ENCODE results near the gene MOSMO.

The MOSMO gene

GRCh38 chr16:22007159-22007508 lies 777 bp upstream of the MOSMO start:
- Histone ChIP-seq H3K4me2 (ENCODE audit: low read length) (peak overlapping the region; percentile 80), H3K79me2 (ENCODE audit: control insufficient read depth, low read length) (peaks cover 35% of the 10 kb centered on the region), H3K27me3 (ENCODE audit: control insufficient read depth, low read length) (no peaks in the 10 kb centered on the region), H3K9me3 (ENCODE audit: control insufficient read depth, insufficient read depth, low read length) (no peaks in the 10 kb centered on the region), H3K4me1 (ENCODE audit: control insufficient read depth, low read length) (peaks cover 19% of the 10 kb centered on the region), H3K36me3 (ENCODE audit: control insufficient read depth, low read length) (no peaks in the 10 kb centered on the region), H3K4me3 (ENCODE audit: low read length) (peak overlapping the region; percentile 95), H3K9me2 (replicated peaks; ENCODE audit: control insufficient read depth, low read length) (no peaks in the 10 kb centered on the region), H3F3A (ENCODE audit: control insufficient read depth, insufficient read depth) (0 out of 2 replicates have a peak, but pooled peaks cover 3% of the 10 kb centered on the region), H3K27ac (ENCODE audit: low read depth, low read length) (no peak overlapping the region), H4K20me1 (ENCODE audit: control insufficient read depth, insufficient read depth, low read depth, low read length) (no peaks in the 10 kb centered on the region)
- no peak for TF ChIP-seq EZH2phosphoT487 (IDR thresholded peaks at IDR 0.05; ENCODE audit: borderline replicate concordance, low read length)
- TF ChIP-seq, protein P1, sequence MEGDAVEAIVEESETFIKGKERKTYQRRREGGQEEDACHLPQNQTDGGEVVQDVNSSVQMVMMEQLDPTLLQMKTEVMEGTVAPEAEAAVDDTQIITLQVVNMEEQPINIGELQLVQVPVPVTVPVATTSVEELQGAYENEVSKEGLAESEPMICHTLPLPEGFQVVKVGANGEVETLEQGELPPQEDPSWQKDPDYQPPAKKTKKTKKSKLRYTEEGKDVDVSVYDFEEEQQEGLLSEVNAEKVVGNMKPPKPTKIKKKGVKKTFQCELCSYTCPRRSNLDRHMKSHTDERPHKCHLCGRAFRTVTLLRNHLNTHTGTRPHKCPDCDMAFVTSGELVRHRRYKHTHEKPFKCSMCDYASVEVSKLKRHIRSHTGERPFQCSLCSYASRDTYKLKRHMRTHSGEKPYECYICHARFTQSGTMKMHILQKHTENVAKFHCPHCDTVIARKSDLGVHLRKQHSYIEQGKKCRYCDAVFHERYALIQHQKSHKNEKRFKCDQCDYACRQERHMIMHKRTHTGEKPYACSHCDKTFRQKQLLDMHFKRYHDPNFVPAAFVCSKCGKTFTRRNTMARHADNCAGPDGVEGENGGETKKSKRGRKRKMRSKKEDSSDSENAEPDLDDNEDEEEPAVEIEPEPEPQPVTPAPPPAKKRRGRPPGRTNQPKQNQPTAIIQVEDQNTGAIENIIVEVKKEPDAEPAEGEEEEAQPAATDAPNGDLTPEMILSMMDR (IDR thresholded peaks at IDR 0.05; ENCODE audit: low read depth, low read length, poor library complexity, severe bottlenecking), result no peak

DNA sequence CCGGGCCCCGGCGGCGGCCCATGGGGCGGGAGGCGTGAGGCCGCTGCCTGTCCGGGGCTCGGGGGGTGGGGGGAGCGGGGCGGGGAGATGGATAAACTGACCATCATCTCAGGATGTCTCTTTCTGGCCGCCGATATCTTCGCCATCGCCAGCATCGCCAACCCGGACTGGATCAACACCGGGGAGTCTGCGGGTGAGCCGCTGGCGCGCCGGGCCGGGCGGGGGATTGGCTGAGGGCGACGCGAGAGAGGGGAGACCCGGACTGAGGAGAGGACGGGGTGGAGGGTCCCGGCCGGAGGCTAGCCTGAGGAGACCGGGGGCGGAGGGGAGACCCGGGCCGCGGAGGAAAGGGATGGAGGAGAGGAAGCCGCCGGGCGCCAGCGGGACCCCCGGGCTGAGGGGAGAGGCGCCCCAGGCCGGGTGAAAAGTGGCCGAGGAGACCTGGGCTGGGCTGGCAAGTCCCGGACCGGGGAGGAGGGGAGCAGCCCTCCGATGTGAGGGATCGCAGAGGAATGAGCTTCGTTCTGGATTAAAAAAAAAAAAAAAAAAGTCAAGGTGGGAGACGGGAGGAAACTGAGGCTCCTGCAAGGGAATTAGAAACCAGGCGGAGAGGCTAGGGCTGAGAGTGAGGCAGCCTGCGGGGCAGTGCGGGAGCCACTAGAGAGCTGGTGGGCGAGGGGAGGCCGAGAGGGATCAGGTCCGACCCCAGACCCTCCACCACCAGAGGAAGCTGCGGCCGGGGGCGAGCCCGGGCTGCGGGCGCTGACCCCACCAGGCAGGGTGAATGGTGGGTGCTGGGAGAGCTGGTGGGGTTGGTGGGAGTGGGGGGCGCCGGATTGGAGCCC lies 526 bp downstream of the MOSMO start:
- H3K4me3 ChIP-seq (ENCODE audit: low read length), result peak overlapping the region; percentile 89
- H4K20me1 ChIP-seq (ENCODE audit: control insufficient read depth, insufficient read depth, low read depth, low read length), result no peaks in the 10 kb centered on the region
- H3K9me3 ChIP-seq (ENCODE audit: control insufficient read depth, insufficient read depth, low read length), result no peaks in the 10 kb centered on the region
- H3K4me1 ChIP-seq (ENCODE audit: control insufficient read depth, low read length), result peaks cover 19% of the 10 kb centered on the region
- no peaks in the 10 kb centered on the region for H3K9me2 ChIP-seq (replicated peaks; ENCODE audit: control insufficient read depth, low read length)
- peak overlapping the region; percentile 78 for H3K4me2 ChIP-seq (ENCODE audit: low read length)
- H3K79me2 ChIP-seq (ENCODE audit: control insufficient read depth, low read length), result peaks cover 44% of the 10 kb centered on the region
- H3K27me3 ChIP-seq (ENCODE audit: control insufficient read depth, low read length), result no peaks in the 10 kb centered on the region
- no peaks in the 10 kb centered on the region for H3K36me3 ChIP-seq (ENCODE audit: control insufficient read depth, low read length)
- no peak overlapping the region for H3K27ac ChIP-seq (ENCODE audit: low read depth, low read length)
- 0 out of 2 replicates have a peak, but pooled peaks cover 3% of the 10 kb centered on the region for H3F3A ChIP-seq (ENCODE audit: control insufficient read depth, insufficient read depth)
- no peak for TF ChIP-seq EZH2phosphoT487 (IDR thresholded peaks at IDR 0.05; ENCODE audit: borderline replicate concordance, low read length)
- TF ChIP-seq, protein P1 (IDR thresholded peaks at IDR 0.05; ENCODE audit: low read depth, low read length, poor library complexity, severe bottlenecking), result no peak

- Histone ChIP-seq H3K4me1 (ENCODE audit: control insufficient read depth, low read length) (peaks cover 25% of the 10 kb centered on the region), H3K4me3 (ENCODE audit: low read length) (no peak overlapping the region), H4K20me1 (ENCODE audit: control insufficient read depth, insufficient read depth, low read depth, low read length) (0 out of 2 replicates have a peak, but pooled peaks cover under 1% of the 10 kb centered on the region), H3F3A (ENCODE audit: control insufficient read depth, insufficient read depth) (0 out of 2 replicates have a peak, but pooled peaks cover 3% of the 10 kb centered on the region), H3K27me3 (ENCODE audit: control insufficient read depth, low read length) (no peaks in the 10 kb centered on the region), H3K4me2 (ENCODE audit: low read length) (no peak overlapping the region), H3K27ac (ENCODE audit: low read depth, low read length) (no peak overlapping the region), H3K79me2 (ENCODE audit: control insufficient read depth, low read length) (peaks cover 65% of the 10 kb centered on the region), H3K9me2 (replicated peaks; ENCODE audit: control insufficient read depth, low read length) (no peaks in the 10 kb centered on the region), H3K9me3 (ENCODE audit: control insufficient read depth, insufficient read depth, low read length) (no peaks in the 10 kb centered on the region), H3K36me3 (ENCODE audit: control insufficient read depth, low read length) (no peaks in the 10 kb centered on the region)
- TF ChIP-seq EZH2phosphoT487 (IDR thresholded peaks at IDR 0.05; ENCODE audit: borderline replicate concordance, low read length), result no peak
- TF ChIP-seq, protein P1 (IDR thresholded peaks at IDR 0.05; ENCODE audit: low read depth, low read length, poor library complexity, severe bottlenecking), result no peak
Observed at GRCh38 chr16:22010902-22011301, 3.0 kb downstream of the MOSMO start.
